ENCODE data around the gene DENND1C.

Gene DENND1C

DNA sequence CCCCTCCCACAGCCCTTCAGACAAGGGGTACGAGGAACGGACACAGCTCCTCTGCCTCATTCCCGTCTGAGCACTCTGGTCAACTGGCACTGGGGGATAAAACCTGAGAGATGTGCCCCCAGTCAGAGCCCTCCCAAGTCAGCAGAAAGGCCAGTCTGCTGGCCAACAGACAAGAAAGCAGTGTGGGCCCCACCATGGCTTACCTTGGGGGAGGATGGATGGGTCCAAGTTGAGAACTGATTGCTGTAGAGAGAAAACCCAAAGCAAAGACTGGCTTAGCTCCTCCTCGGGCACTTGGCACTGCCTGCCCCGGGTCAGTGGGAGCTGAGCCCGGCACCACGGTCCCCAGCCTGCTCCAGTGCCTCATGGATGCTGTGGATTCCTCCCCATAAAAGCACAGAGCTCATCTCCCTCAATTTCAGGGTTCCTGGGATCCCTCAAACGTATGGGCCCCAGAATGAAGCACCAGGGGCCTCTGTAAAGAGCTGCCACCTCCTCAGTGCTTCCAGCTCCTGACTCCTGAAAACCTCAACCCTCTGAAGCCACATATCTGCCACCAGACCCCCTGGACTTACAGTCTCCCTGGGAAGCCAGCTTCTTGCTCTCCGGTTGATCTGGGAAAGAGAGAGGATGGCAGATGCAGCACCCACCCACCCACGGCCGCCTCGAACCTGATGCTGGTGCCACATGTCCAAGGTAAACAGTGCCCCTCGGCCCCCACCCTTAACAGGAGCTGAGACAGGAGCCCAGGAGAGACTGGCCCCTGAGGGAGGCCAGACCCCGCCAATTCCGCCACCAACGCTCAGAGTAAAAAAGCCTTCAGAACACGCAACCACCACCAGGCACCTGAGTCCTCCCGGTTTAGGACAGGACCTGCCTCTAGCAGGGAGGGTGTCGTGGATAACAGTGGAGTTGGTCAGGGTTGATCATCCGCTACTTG lies 60.2 kb downstream of the DENND1C start:
- DNase-seq = no peak

DNA sequence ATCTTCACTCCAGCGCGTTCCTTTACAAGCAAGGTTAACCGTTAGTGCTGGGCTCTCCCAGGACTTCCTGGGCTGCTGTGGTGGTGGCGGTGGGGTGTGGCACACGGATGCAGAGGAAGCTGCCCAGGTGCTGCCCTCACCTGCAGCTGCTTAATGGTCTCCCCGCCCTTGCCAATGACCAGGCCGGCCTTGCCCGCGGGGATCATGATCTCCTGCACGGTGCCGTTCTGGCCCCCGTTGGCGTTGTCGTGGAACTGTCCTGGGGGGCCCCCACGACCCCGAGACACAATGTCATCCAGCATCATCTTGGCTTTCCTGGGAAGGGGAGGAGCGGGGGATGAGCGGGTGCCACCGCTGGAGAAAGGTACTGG lies 63.0 kb downstream of the DENND1C start:
- DNase-seq = no peak

DNA sequence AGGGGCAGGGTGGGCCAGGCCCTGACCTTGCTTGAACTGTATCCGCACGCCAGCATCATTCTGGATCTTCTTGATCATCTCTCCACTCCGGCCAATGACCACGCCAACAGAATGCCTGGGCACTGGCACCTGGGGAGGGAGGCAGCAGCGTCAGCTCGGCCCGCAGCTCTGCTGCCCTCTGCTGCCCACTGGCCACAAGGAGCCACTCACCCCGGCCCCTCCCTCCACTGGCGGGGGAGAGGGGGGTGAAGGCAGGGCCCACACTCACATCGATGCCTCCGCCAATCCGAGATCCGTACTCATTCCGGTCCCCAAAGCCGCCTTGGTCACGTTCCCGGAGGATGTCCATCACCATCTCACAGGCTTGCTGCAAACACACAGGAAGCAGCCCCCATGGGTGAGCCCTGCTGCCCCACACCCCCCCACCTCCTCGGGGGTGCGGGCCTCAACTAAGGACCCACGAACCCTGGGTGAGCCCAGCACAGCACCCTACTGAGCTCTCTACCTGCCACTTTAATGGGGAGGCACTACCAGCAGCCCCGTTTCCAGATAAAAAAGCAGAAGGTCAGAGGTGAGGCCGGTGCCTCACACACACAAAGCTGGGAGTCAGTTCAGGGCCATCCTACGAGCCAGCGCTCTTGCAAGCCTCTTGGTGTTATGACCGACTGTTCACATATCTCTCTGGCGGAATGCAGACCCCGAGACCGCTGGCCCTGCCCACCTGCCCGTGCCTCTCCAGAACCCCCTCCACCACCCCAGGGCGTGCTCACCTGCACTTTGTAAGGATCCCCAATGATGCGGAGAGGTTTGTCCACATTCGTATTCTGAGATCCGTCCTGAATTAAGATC lies 63.6 kb downstream of the DENND1C start:
- DNase-seq = no peak

All from NCI-H1092 (cell line).